ENCODE measurements around the gene QDPR.

GRCh38 chr4:17517664-17518063 is 5.8 kb upstream of the QDPR start:
- TF ChIP-seq CTCF (IDR thresholded peaks at IDR 0.05; ENCODE audit: low read length) (no peak), EZH2 (optimal IDR thresholded peaks at IDR 0.05; ENCODE audit: low read depth, low read length) (no peak), EZH2phosphoT487 (IDR thresholded peaks at IDR 0.05; ENCODE audit: low read length) (no peak)

Data from MM.1S (cell line).